GM18867 (cell line): Measurements from ENCODE around the gene HDAC7.
A peak's percentile ranks its signal among the peaks of the same experiment; 100 is the strongest.

Source experiments
- ATAC-seq: cut with Tn5 transposase; IDR thresholded peaks from one replicate; pipeline ENCODE4 v1.9.1; 2021; ENCODE audit warnings: mild to moderate bottlenecking, moderate library complexity; ENCODE audit not compliant: unreplicated experiment

The HDAC7 gene

DNA sequence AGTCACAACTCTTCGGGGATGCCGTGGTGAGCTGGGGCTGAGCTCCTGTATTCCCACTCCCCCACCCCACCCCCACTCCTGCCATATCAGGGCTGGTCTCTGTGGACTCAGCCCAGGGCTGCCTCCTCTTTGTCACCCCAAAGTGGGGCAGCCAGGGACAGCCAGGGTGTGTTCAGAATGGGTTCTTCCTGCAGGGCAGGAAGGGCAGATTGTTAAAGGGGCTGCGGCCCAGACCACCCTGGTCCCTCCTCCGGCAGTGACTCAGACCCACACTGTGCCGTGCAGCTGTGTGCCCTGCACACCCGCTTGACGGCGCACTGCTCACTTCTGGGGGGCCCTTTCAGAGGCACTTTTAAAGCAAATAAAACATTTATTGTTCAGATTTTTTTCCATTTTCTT is 37.3 kb downstream of the HDAC7 start:
- ATAC-seq: no peak

GRCh38 chr12:47781479-47782371 is 38.0 kb downstream of the HDAC7 start:
- ATAC-seq: no peak

GRCh38 chr12:47779943-47780504 is 39.7 kb downstream of the HDAC7 start:
- no peak for ATAC-seq

GRCh38 chr12:47779301-47779942 is 40.3 kb downstream of the HDAC7 start:
- peak; percentile 81 for ATAC-seq

DNA sequence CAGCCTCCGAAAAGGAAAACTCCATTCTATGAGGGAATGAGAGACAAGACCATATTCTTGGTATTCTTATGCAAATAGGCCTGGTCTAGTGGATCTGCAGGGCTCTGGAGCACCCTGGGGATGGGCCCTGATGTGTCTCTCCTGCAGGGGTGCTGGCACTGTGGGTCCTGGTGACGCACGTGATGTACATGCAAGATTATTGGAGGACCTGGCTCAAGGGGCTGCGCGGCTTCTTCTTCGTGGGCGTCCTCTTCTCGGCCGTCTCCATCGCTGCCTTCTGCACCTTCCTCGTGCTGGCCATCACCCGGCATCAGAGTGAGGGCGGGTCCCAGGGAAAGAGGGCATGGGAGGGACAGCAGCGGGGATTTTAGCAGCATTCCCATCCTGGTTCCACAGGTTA is 40.8 kb downstream of the HDAC7 start:
- ATAC-seq: no peak

- no peak for ATAC-seq
Observed at GRCh38 chr12:47777741-47778558, 41.8 kb downstream of the HDAC7 start.

DNA sequence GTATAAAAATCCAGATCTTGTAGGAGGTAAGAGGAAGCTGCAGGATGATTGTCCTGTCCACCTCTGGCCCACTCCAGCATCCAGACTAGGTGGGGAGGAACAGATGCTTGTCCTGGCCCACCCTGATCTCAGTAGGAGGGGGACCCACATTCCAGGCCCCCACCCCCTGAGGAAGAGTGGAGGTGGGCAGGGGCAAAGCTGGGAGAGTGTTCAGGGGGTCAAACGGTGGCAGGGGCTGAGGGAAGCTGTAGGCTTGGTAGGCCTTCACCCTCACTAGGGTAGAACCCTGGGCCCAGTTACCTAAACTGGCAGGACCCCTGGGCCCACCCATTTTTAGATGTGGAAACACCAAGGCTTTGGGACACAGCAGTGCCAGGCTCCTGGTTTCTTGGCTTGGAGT is 42.6 kb downstream of the HDAC7 start:
- ATAC-seq: no peak

- no peak for ATAC-seq
Observed at GRCh38 chr12:47776471-47777143, 43.1 kb downstream of the HDAC7 start.

DNA sequence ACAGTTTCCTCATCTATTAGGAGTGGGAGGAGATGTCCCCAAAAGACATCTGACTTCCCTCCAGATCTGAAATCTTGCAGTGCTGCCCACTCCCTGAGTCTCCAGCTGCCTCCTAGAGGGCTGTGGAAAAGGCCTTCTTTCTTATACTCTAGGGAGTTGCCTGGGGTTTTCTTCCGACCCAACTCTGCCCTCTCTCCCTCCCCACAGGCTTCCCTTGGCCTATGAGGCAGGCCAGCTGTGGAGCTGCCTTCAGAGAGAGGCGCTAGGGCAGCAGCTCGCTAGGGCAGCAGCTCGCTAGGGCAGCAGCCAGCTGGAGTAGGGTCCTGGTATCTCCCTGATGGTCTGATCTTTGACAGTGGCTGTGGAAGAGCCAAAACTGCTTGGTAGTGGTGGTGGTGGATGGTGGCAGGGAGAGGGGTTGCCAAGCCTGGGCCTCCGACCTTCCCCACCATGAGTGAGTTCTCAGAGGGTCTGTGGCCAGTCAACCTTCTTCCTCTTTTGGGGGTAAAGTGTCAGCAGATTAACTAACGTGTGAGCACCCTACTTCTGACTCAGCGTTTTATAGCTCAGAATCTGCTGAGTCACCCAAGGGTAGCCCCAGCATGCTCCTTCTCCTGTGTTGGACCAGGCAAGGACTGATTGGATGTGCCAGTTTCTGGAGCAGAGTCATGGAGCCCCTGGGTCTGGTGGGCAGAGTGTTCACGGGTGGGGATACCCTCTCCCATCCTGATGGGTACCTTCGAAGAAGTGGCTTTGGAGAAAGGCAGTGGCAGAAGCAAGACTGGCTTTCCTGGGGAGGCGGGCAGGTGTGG is 44.4 kb downstream of the HDAC7 start:
- no peak for ATAC-seq

DNA sequence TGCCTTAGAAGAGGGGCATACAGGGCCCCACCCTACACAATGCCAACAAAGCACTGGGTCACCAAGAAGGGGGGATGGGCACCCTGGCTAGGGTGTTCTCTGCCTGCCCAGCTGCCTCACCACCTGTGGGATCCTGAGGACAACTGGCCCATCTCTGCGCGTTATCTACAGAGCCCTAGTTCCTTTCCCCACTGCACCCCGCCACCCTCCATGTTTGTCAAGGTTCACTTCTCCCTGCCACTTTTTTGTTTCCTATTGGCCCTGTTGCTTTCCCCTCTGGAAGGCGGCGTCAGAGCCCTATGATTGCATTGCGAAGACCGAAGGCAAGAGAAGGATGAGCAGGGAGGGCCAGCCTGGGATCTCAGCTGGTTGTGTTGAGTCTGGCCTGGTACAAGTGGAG is 45.0 kb downstream of the HDAC7 start:
- no peak for ATAC-seq

GRCh38 chr12:47773858-47774580 is 45.7 kb downstream of the HDAC7 start:
- ATAC-seq: no peak

GRCh38 chr12:47773062-47773857 is 46.4 kb downstream of the HDAC7 start, which contains the start of gene SLC48A1:
Gene SLC48A1 (plus strand): TSS chr12:47773238. CDS start chr12:47773305, 67 bp downstream.
- peak; percentile 86 for ATAC-seq

- ATAC-seq: no peak
Observed at GRCh38 chr12:47772738-47773061, 47.0 kb downstream of the HDAC7 start.

GRCh38 chr12:47772094-47772660 is 47.5 kb downstream of the HDAC7 start:
- no peak for ATAC-seq

- ATAC-seq: no peak
Observed at GRCh38 chr12:47771304-47771703, 48.4 kb downstream of the HDAC7 start.

GRCh38 chr12:47770086-47770726 is 49.5 kb downstream of the HDAC7 start:
- no peak for ATAC-seq
